Hepatocyte (in vitro differentiated cells): ENCODE data around the gene SLC12A8. TPM values are rescaled to one million over a fixed set of nuclear protein-coding genes. Genes with fewer than 3 reads are reported as not detected.
A peak's percentile ranks its signal among the peaks of the same experiment; 100 is the strongest.

Experiments used
- DNase-seq: peaks from one replicate; pipeline ENCODE4 v3.0.0-alpha.2; 2016; ENCODE audit warnings: low spot score
- H2AFZ ChIP-seq: fragments of 200-600 bp; sonication (generic); 2 replicates; pipeline ENCODE4 v1.6.0; 2016; ENCODE audit warnings: antibody characterized with exemption, mild to moderate bottlenecking
- H3K27ac ChIP-seq: fragments of 200-600 bp; sonication (generic); 2 replicates; pipeline ENCODE4 v1.5.1; 2016; ENCODE audit warnings: mild to moderate bottlenecking
- H3K27me3 ChIP-seq: fragments of 200-600 bp; sonication (generic); 2 replicates; pipeline ENCODE4 v1.6.1; 2016
- H3K36me3 ChIP-seq: fragments of 200-600 bp; sonication (generic); replicated peaks from 2 replicates; pipeline ENCODE4 v1.5.1; 2016; ENCODE audit warnings: low read depth; ENCODE audit not compliant: insufficient read depth
- H3K4me1 ChIP-seq: fragments of 200-600 bp; sonication (generic); 2 replicates; pipeline ENCODE4 v1.5.1; 2016; ENCODE audit warnings: mild to moderate bottlenecking, moderate library complexity; ENCODE audit not compliant: insufficient read depth
- H3K4me2 ChIP-seq: fragments of 200-600 bp; sonication (generic); 2 replicates; pipeline ENCODE4 v1.6.0; 2016
- H3K4me3 ChIP-seq: fragments of 200-600 bp; sonication (generic); 2 replicates; pipeline ENCODE4 v1.5.1; 2016; ENCODE audit warnings: mild to moderate bottlenecking
- H3K79me2 ChIP-seq: fragments of 200-600 bp; sonication (generic); 2 replicates; pipeline ENCODE4 v1.6.0; 2017; ENCODE audit warnings: mild to moderate bottlenecking
- H3K9me2 ChIP-seq: fragments of 200-600 bp; sonication (generic); replicated peaks from 2 replicates; pipeline ENCODE4 v1.6.0; 2017; ENCODE audit warnings: mild to moderate bottlenecking; ENCODE audit not compliant: insufficient read depth
- H3K9me3 ChIP-seq: fragments of 200-600 bp; sonication (generic); 2 replicates; pipeline ENCODE4 v1.5.1; 2016; ENCODE audit warnings: low read depth, mild to moderate bottlenecking
- H4K20me1 ChIP-seq: fragments of 200-600 bp; sonication (generic); 2 replicates; pipeline ENCODE4 v1.6.0; 2016; ENCODE audit warnings: mild to moderate bottlenecking; ENCODE audit not compliant: insufficient read depth, poor library complexity, severe bottlenecking
- CTCF ChIP-seq: fragments of 200-600 bp; sonication (generic); IDR thresholded peaks from 2 replicates; pipeline ENCODE4 v1.5.1; 2016; ENCODE audit warnings: antibody characterized with exemption, mild to moderate bottlenecking; ENCODE audit not compliant: poor library complexity
- EZH2 ChIP-seq: fragments of 200-600 bp; sonication (generic); IDR thresholded peaks from 2 replicates; pipeline ENCODE4 v1.6.1; 2016; ENCODE audit warnings: antibody characterized with exemption, mild to moderate bottlenecking, borderline replicate concordance
- EZH2phosphoT487 ChIP-seq: fragments of 200-600 bp; sonication (generic); IDR thresholded peaks from one replicate; pipeline ENCODE4 v1.6.1; 2018; ENCODE audit warnings: antibody characterized with exemption, mild to moderate bottlenecking, low read depth, moderate library complexity; ENCODE audit not compliant: unreplicated experiment, severe bottlenecking
- WGBS: methylation state at CpG from one replicate; pipeline ENCODE4 v1.1.6; 2016; ENCODE audit warnings: low lambda C conversion rate; ENCODE audit errors: missing lambda C conversion rate; 5-methylcytosine and 5-hydroxymethylcytosine counted together
- polyA plus RNA-seq: library from polyadenylated mRNA; unstranded; fragments of >200 nt; fragmentation: Nextera tagmentation; extraction: Ambion mirVana; gene quantifications from 2 replicates; pipeline ENCODE4 v1.2.1, GENCODE V29; 2016
- total RNA-seq: library from RNA; depleted of rRNA; stranded (reverse); fragments of >200 nt; gene quantifications from 2 replicates; pipeline ENCODE4 v1.2.3, GENCODE V29; 2014

SLC12A8 gene
- total and polyA plus RNA-seq, 2 experiments from 2014 or later: 18.9 to 20.0 TPM

GRCh38 chr3:125194849-125195601, 17.5 kb downstream of the SLC12A8 start:
- DNase-seq: peak; percentile 51
- H3K79me2 ChIP-seq: no peaks in the 10 kb centered on the region

GRCh38 chr3:125194061-125194848, 18.3 kb downstream of the SLC12A8 start:
- Histone ChIP-seq H3K27ac (no peak overlapping the region), H3K9me3 (no peaks in the 10 kb centered on the region), H3K79me2 (no peaks in the 10 kb centered on the region), H4K20me1 (no peaks in the 10 kb centered on the region), H3K27me3 (no peaks in the 10 kb centered on the region), H3K36me3 (no peaks in the 10 kb centered on the region), H3K4me1 (peaks cover 6% of the 10 kb centered on the region), H3K4me2 (no peak overlapping the region), H3K4me3 (no peak overlapping the region), H2AFZ (no peak overlapping the region), H3K9me2 (no peaks in the 10 kb centered on the region)
- DNase-seq: no peak
- TF ChIP-seq CTCF (no peak), EZH2 (no peak), EZH2phosphoT487 (no peak)
- 85% methylated on average over 7 of the region's 7 CpGs for WGBS

More at GRCh38 chr3:125194849-125195601, 17.5 kb downstream of the SLC12A8 start:
- H3K27me3 ChIP-seq: no peaks in the 10 kb centered on the region
- H3K27ac ChIP-seq: peak overlapping the region; percentile 40
- no peak overlapping the region for H2AFZ ChIP-seq
- no peaks in the 10 kb centered on the region for H3K36me3 ChIP-seq
- H3K4me3 ChIP-seq: no peak overlapping the region
- H4K20me1 ChIP-seq: no peaks in the 10 kb centered on the region
- 65% methylated on average over 5 of the region's 5 CpGs for WGBS
- no peak overlapping the region for H3K4me2 ChIP-seq
- peaks cover 6% of the 10 kb centered on the region for H3K4me1 ChIP-seq
- TF ChIP-seq EZH2phosphoT487 (no peak), EZH2 (no peak), CTCF (no peak)
- H3K9me2 ChIP-seq: no peaks in the 10 kb centered on the region
- H3K9me3 ChIP-seq: no peaks in the 10 kb centered on the region

GRCh38 chr3:125192190-125193035, 20.1 kb downstream of the SLC12A8 start:
- H3K9me2 ChIP-seq: no peaks in the 10 kb centered on the region
- H3K4me1 ChIP-seq: peaks cover 6% of the 10 kb centered on the region
- TF ChIP-seq EZH2 (no peak), EZH2phosphoT487 (no peak), CTCF (no peak)
- no peak overlapping the region for H3K27ac ChIP-seq
- no peaks in the 10 kb centered on the region for H3K27me3 ChIP-seq
- 72% methylated on average over 12 of the region's 12 CpGs for WGBS
- no peaks in the 10 kb centered on the region for H4K20me1 ChIP-seq
- DNase-seq: peak; percentile 31
- no peak overlapping the region for H2AFZ ChIP-seq
- H3K9me3 ChIP-seq: no peaks in the 10 kb centered on the region
- H3K4me2 ChIP-seq: no peak overlapping the region
- H3K79me2 ChIP-seq: no peaks in the 10 kb centered on the region
- H3K36me3 ChIP-seq: no peaks in the 10 kb centered on the region
- no peak overlapping the region for H3K4me3 ChIP-seq
